HG03378 (cell line): Measurements from ENCODE around the gene PHACTR4.
"Not testable (repeated sequence)": the region's sequence is repeated elsewhere in the genome, so short reads cannot be mapped to it uniquely, and the experiment has no call there.

Experiments
- ATAC-seq: cut with Tn5 transposase; IDR thresholded peaks from one replicate; pipeline ENCODE4 v1.9.1; 2021; ENCODE audit warnings: mild to moderate bottlenecking, moderate library complexity; ENCODE audit not compliant: unreplicated experiment

The PHACTR4 gene

GRCh38 chr1:28519946-28520725 lies 150.6 kb downstream of the PHACTR4 start:
- ATAC-seq = no peak

- not testable (repeated sequence) for ATAC-seq
Observed at GRCh38 chr1:28520796-28521195, 151.3 kb downstream of the PHACTR4 start.

GRCh38 chr1:28521502-28522164 lies 152.1 kb downstream of the PHACTR4 start:
- ATAC-seq = no peak

- ATAC-seq = not testable (repeated sequence)
Observed at GRCh38 chr1:28522537-28522936, 153.0 kb downstream of the PHACTR4 start.

GRCh38 chr1:28525002-28525642 lies 155.6 kb downstream of the PHACTR4 start:
- ATAC-seq = not testable (repeated sequence)

- ATAC-seq = no peak
Observed at GRCh38 chr1:28526886-28527285, 157.3 kb downstream of the PHACTR4 start.

GRCh38 chr1:28530456-28530855 lies 160.9 kb downstream of the PHACTR4 start:
- ATAC-seq = no peak

GRCh38 chr1:28534671-28535070 lies 165.1 kb downstream of the PHACTR4 start:
- ATAC-seq = no peak

GRCh38 chr1:28535180-28535579 lies 165.6 kb downstream of the PHACTR4 start:
- ATAC-seq = no peak

- no peak for ATAC-seq
Observed at GRCh38 chr1:28537457-28538199, 168.1 kb downstream of the PHACTR4 start.

GRCh38 chr1:28538286-28538685 lies 168.7 kb downstream of the PHACTR4 start:
- ATAC-seq = no peak

GRCh38 chr1:28540651-28541050 lies 171.1 kb downstream of the PHACTR4 start:
- ATAC-seq = no peak

GRCh38 chr1:28541414-28542015 lies 172.0 kb downstream of the PHACTR4 start:
- ATAC-seq = not testable (repeated sequence)

GRCh38 chr1:28545246-28545628 lies 175.7 kb downstream of the PHACTR4 start:
- ATAC-seq = no peak

GRCh38 chr1:28548318-28548717 lies 178.8 kb downstream of the PHACTR4 start:
- ATAC-seq = no peak
